ENCODE data around the gene POLR3H.

The POLR3H gene

DNA sequence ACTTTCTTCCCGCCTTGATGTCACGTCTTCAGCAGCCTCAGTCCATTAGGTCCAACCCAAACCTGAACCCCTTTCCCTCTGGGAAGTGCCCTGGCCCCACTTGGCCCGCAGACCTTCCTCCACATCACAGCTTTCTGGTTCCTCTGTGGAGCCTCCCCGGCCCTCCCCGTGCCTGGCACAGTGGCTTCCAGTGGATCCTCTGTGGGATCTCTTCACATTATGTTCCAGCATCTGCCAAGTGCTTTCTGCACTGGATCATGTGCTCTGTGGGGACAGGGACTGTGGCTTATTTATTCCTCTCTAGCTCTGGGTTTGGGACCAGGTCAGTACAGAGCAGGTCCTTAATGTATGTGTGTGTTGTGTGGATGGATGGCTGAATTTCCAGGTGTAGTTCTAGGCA, 30.9 kb downstream of the POLR3H start:
- H3F3A ChIP-seq (ENCODE audit: low read depth): no peaks in the 10 kb centered on the region
- H3K9ac ChIP-seq (ENCODE audit: low read depth, low read length, poor library complexity, severe bottlenecking): no peak overlapping the region
- H3K27me3 ChIP-seq (ENCODE audit: insufficient read depth, low read length, poor library complexity, severe bottlenecking): no peaks in the 10 kb centered on the region
- no peak overlapping the region for H2AFZ ChIP-seq (ENCODE audit: low read length)
- no peak overlapping the region for H3K4me2 ChIP-seq (ENCODE audit: low read depth, low read length, poor library complexity, severe bottlenecking)
- H3K9me2 ChIP-seq (replicated peaks; ENCODE audit: low read depth, low read length): no peaks in the 10 kb centered on the region
- H3K36me3 ChIP-seq (ENCODE audit: insufficient read depth, low read length): peaks cover 86% of the 10 kb centered on the region; the same call in 1 of the 2 replicates
- no peaks in the 10 kb centered on the region for H3K9me3 ChIP-seq (ENCODE audit: insufficient read depth, low read depth, low read length)
- TF ChIP-seq, protein P1, sequence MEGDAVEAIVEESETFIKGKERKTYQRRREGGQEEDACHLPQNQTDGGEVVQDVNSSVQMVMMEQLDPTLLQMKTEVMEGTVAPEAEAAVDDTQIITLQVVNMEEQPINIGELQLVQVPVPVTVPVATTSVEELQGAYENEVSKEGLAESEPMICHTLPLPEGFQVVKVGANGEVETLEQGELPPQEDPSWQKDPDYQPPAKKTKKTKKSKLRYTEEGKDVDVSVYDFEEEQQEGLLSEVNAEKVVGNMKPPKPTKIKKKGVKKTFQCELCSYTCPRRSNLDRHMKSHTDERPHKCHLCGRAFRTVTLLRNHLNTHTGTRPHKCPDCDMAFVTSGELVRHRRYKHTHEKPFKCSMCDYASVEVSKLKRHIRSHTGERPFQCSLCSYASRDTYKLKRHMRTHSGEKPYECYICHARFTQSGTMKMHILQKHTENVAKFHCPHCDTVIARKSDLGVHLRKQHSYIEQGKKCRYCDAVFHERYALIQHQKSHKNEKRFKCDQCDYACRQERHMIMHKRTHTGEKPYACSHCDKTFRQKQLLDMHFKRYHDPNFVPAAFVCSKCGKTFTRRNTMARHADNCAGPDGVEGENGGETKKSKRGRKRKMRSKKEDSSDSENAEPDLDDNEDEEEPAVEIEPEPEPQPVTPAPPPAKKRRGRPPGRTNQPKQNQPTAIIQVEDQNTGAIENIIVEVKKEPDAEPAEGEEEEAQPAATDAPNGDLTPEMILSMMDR (conservative IDR thresholded peaks at IDR 0.05; ENCODE audit: low read length): no peak
- TF ChIP-seq EZH2phosphoT487 (IDR thresholded peaks at IDR 0.05; ENCODE audit: borderline replicate concordance): no peak
- no peak overlapping the region for H3K4me3 ChIP-seq (ENCODE audit: low read length, poor library complexity, severe bottlenecking)
- no peaks in the 10 kb centered on the region for H3K79me2 ChIP-seq (ENCODE audit: insufficient read depth, low read length)
- no peaks in the 10 kb centered on the region for H4K20me1 ChIP-seq (ENCODE audit: insufficient read depth, low read length, poor library complexity, severe bottlenecking)
- peaks cover 5% of the 10 kb centered on the region for H3K4me1 ChIP-seq (ENCODE audit: insufficient read depth, low read length, poor library complexity, severe bottlenecking)

DNA sequence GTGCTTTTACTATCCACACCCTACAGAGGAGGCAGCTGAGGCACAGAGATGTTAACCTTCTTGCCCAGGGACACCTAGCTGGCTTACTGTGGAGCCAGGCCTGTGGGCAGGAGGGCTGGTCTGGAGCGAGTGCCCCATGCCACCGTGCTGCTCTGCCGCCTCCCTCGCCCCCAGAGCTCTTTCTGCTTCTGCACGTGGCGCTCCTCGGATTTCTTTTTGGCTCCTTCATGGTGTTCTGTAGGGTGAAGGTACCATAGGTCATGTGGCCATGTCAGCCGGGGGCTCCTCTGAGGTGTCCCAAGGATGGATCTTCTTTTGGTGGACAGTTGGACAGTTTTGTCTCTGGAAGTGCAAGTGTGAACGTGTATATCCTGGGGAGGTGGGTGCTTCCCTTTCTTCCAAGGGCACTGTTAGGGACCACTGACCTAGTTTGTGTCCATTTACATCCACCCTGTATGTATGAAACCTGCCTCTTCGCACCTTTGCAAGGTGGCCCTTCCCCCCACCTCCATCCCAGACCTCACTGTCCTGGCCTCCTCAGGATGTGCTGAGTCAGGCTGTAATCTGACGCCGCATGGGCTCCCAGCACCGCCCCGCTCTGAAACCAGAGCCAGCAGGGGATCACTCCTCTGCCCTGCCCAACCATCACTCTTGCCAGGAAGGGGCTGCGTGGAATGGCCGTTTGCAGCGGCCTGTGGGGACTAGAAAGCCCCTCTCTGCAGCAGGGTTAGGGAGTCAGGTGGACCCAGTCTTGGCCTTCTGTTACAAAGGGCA, 31.7 kb downstream of the POLR3H start:
- H3K27me3 ChIP-seq (ENCODE audit: insufficient read depth, low read length, poor library complexity, severe bottlenecking): no peaks in the 10 kb centered on the region
- H3K4me2 ChIP-seq (ENCODE audit: low read depth, low read length, poor library complexity, severe bottlenecking): no peak overlapping the region

DNA sequence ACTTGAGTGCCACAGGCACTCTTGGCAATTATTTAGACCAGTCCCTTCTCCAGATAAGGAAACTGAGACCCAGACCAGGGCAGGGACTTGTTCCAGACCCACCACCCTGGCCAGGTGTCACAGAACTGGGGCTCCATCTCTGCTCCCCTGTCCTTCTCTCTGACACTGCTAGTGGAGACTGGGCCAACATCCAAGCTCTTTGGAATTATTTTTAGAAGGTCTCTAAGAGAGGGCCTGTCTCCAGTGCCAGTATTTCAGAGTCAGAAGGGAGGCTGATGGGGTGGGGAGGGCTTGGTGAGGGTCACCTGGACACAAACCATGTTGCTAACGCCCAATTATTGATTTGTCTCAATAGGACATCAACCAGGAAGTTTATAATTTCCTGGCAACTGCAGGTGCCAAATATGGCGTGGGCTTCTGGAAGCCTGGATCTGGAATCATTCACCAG, 32.7 kb downstream of the POLR3H start:
- Histone ChIP-seq H3K4me2 (ENCODE audit: low read depth, low read length, poor library complexity, severe bottlenecking) (no peak overlapping the region), H4K20me1 (ENCODE audit: insufficient read depth, low read length, poor library complexity, severe bottlenecking) (no peaks in the 10 kb centered on the region), H3K9ac (ENCODE audit: low read depth, low read length, poor library complexity, severe bottlenecking) (no peak overlapping the region), H3K27me3 (ENCODE audit: insufficient read depth, low read length, poor library complexity, severe bottlenecking) (no peaks in the 10 kb centered on the region), H3K4me3 (ENCODE audit: low read length, poor library complexity, severe bottlenecking) (no peak overlapping the region), H3K9me2 (replicated peaks; ENCODE audit: low read depth, low read length) (no peaks in the 10 kb centered on the region), H3K36me3 (ENCODE audit: insufficient read depth, low read length) (peaks cover 79% of the 10 kb centered on the region; the same call in 1 of the 2 replicates), H3K79me2 (ENCODE audit: insufficient read depth, low read length) (0 out of 2 replicates have a peak, but pooled peaks cover 2% of the 10 kb centered on the region), H3K9me3 (ENCODE audit: insufficient read depth, low read depth, low read length) (no peaks in the 10 kb centered on the region), H3F3A (ENCODE audit: low read depth) (no peaks in the 10 kb centered on the region), H2AFZ (ENCODE audit: low read length) (no peak overlapping the region), H3K4me1 (ENCODE audit: insufficient read depth, low read length, poor library complexity, severe bottlenecking) (peaks cover 5% of the 10 kb centered on the region)
- TF ChIP-seq, protein P1 (conservative IDR thresholded peaks at IDR 0.05; ENCODE audit: low read length): no peak
- TF ChIP-seq EZH2phosphoT487 (IDR thresholded peaks at IDR 0.05; ENCODE audit: borderline replicate concordance): no peak

More for the DNA sequence above, 31.7 kb downstream of the POLR3H start:
- no peak overlapping the region for H3K9ac ChIP-seq (ENCODE audit: low read depth, low read length, poor library complexity, severe bottlenecking)
- no peaks in the 10 kb centered on the region for H4K20me1 ChIP-seq (ENCODE audit: insufficient read depth, low read length, poor library complexity, severe bottlenecking)
- H3K36me3 ChIP-seq (ENCODE audit: insufficient read depth, low read length): peaks cover 86% of the 10 kb centered on the region; the same call in 1 of the 2 replicates
- H3K4me3 ChIP-seq (ENCODE audit: low read length, poor library complexity, severe bottlenecking): no peak overlapping the region
- H2AFZ ChIP-seq (ENCODE audit: low read length): no peak overlapping the region
- H3K9me3 ChIP-seq (ENCODE audit: insufficient read depth, low read depth, low read length): no peaks in the 10 kb centered on the region
- no peaks in the 10 kb centered on the region for H3K79me2 ChIP-seq (ENCODE audit: insufficient read depth, low read length)
- no peaks in the 10 kb centered on the region for H3K9me2 ChIP-seq (replicated peaks; ENCODE audit: low read depth, low read length)
- no peaks in the 10 kb centered on the region for H3F3A ChIP-seq (ENCODE audit: low read depth)
- no peak for TF ChIP-seq EZH2phosphoT487 (IDR thresholded peaks at IDR 0.05; ENCODE audit: borderline replicate concordance)
- TF ChIP-seq, protein P1 (conservative IDR thresholded peaks at IDR 0.05; ENCODE audit: low read length): no peak
- H3K4me1 ChIP-seq (ENCODE audit: insufficient read depth, low read length, poor library complexity, severe bottlenecking): peaks cover 5% of the 10 kb centered on the region
